H1 (cell line): ENCODE results near the gene FHIT. TPM values are rescaled to one million over a fixed set of nuclear protein-coding genes. Genes with fewer than 3 reads are reported as not detected.

Source experiments
- CTCF ChIA-PET: fragments of 300-600 bp; sonication (Branson Sonifier 250); formaldehyde crosslinking; loops from one replicate; lab custom pipeline; 2021; ENCODE audit not compliant: partially characterized antibody; lab: Charles Lee
- POLR2A ChIA-PET: fragments of 300-600 bp; sonication (Branson Sonifier 250); formaldehyde crosslinking; loops from one replicate; lab custom pipeline; 2021; ENCODE audit warnings: inconsistent platforms; ENCODE audit not compliant: partially characterized antibody; lab: Charles Lee
- DNase-seq, 2 experiments: peaks; one replicate each; pipeline versions ENCODE4 v3.0.0 to v3.0.0-alpha.2; 2010 to 2022; ENCODE audit warnings: low spot score in 2 of 2, low read depth in 1 of 2, mixed read lengths in 1 of 2
- FAIRE-seq: peaks from 2 replicates; lab custom pipeline; 2011; peaks lifted over from hg19 to GRCh38; lab: Jason Lieb, UNC
- H2AFZ ChIP-seq: 2 replicates; pipeline ENCODE4 v1.8.1; 2012; ENCODE audit warnings: low read length, inconsistent platforms
- H2AK5ac ChIP-seq: 2 replicates; pipeline ENCODE4 v1.6.1; 2013; ENCODE audit warnings: low read depth, low read length
- H2BK120ac ChIP-seq: replicated peaks from 2 replicates; pipeline ENCODE3; 2013; ENCODE audit warnings: low read depth, low read length, inconsistent platforms
- H2BK12ac ChIP-seq: 2 replicates; pipeline ENCODE4 v1.6.1; 2013; ENCODE audit warnings: low read depth, low read length
- H2BK15ac ChIP-seq: 2 replicates; pipeline ENCODE4 v1.6.1; 2013; ENCODE audit warnings: low read length
- H2BK20ac ChIP-seq: 2 replicates; pipeline ENCODE4 v1.6.1; 2013; ENCODE audit warnings: low read length
- H2BK5ac ChIP-seq: 2 replicates; pipeline ENCODE4 v1.6.1; 2013; ENCODE audit warnings: low read depth, low read length
- H3K14ac ChIP-seq: 2 replicates; pipeline ENCODE4 v1.6.1; 2013; ENCODE audit warnings: inconsistent platforms; ENCODE audit not compliant: insufficient read length
- H3K18ac ChIP-seq: 2 replicates; pipeline ENCODE4 v1.6.1; 2013; ENCODE audit warnings: low read length; ENCODE audit errors: extremely low read depth
- H3K23ac ChIP-seq: 2 replicates; pipeline ENCODE4 v1.6.1; 2013; ENCODE audit warnings: inconsistent platforms; ENCODE audit not compliant: insufficient read length
- H3K23me2 ChIP-seq: 2 replicates; pipeline ENCODE4 v1.6.1; 2013; ENCODE audit warnings: low read depth, low read length
- H3K27ac ChIP-seq: 2 replicates; pipeline ENCODE4 v1.6.1; 2011; ENCODE audit warnings: low read depth, low read length, inconsistent platforms
- H3K27me3 ChIP-seq, 4 experiments: replicated peaks in 1 of 4; 1 replicate in 1 of 4; 2 replicates in 3 of 4; pipeline versions ENCODE4 v1.6.1 to v1.8.1; 2011 to 2013; ENCODE audit warnings: low read length in 3 of 4, mild to moderate bottlenecking in 3 of 4, inconsistent platforms in 2 of 4, mixed read lengths in 2 of 4, moderate library complexity in 1 of 4; ENCODE audit not compliant: control insufficient read depth in 3 of 4, insufficient read depth in 3 of 4; ENCODE audit errors: extremely low read depth in 1 of 4
- H3K36me3 ChIP-seq, 4 experiments: 2 replicates each; pipeline versions ENCODE4 v1.6.1 to v1.8.1; 2011 to 2013; ENCODE audit warnings: mild to moderate bottlenecking in 4 of 4, low read length in 3 of 4, moderate library complexity in 2 of 4, control low read depth in 1 of 4, inconsistent platforms in 1 of 4; ENCODE audit not compliant: insufficient read depth in 4 of 4, control insufficient read depth in 2 of 4
- H3K4ac ChIP-seq: replicated peaks from 2 replicates; pipeline ENCODE3; 2013; ENCODE audit warnings: low read length, low read depth, mixed read lengths, inconsistent platforms; ENCODE audit not compliant: insufficient read length
- H3K4me1 ChIP-seq, 4 experiments: replicated peaks in 1 of 4; 1 replicate in 1 of 4; 2 replicates in 3 of 4; pipeline versions ENCODE4 v1.6.1 to v1.8.1; 2011 to 2013; ENCODE audit warnings: low read length in 3 of 4, inconsistent platforms in 2 of 4, mixed read lengths in 1 of 4; ENCODE audit not compliant: insufficient read depth in 4 of 4, control insufficient read depth in 3 of 4
- H3K4me2 ChIP-seq, 2 experiments: 2 replicates each; pipeline versions ENCODE4 v1.6.1 to v1.8.1; 2011 to 2013; ENCODE audit warnings: low read depth in 2 of 2, low read length in 2 of 2, control low read depth in 1 of 2, inconsistent platforms in 1 of 2, mild to moderate bottlenecking in 1 of 2; ENCODE audit not compliant: insufficient read depth in 1 of 2
- H3K4me3 ChIP-seq, 4 experiments: fragments of 200-600, 300-600 bp in 1 of 4; sonication (generic), shearing (Covaris generic), sonication (Bioruptor Twin) in 1 of 4; 2 replicates each; pipeline versions ENCODE4 v1.5.1 to v1.8.1; 2011 to 2016; ENCODE audit warnings: low read length in 4 of 4, low read depth in 3 of 4, control low read depth in 2 of 4, inconsistent platforms in 2 of 4, mild to moderate bottlenecking in 2 of 4, mixed read lengths in 1 of 4, moderate library complexity in 1 of 4; ENCODE audit not compliant: insufficient read depth in 2 of 4; ENCODE audit errors: extremely low read depth in 1 of 4
- H3K56ac ChIP-seq: replicated peaks from 2 replicates; pipeline ENCODE3; 2013; ENCODE audit warnings: low read depth, mild to moderate bottlenecking, mixed read lengths, low read length, inconsistent platforms; ENCODE audit not compliant: insufficient read length
- H3K79me1 ChIP-seq: 2 replicates; pipeline ENCODE4 v1.6.1; 2013; ENCODE audit warnings: low read depth, low read length, control low read depth
- H3K79me2 ChIP-seq, 2 experiments: 2 replicates each; pipeline versions ENCODE4 v1.6.1 to v1.8.1; 2012 to 2013; ENCODE audit warnings: low read length in 2 of 2, mild to moderate bottlenecking in 2 of 2, inconsistent platforms in 1 of 2; ENCODE audit not compliant: insufficient read depth in 2 of 2, control insufficient read depth in 1 of 2
- H3K9ac ChIP-seq, 4 experiments: replicated peaks in 1 of 4; 1 replicate in 1 of 4; 2 replicates in 3 of 4; pipeline versions ENCODE4 v1.6.1 to v1.8.1; 2011 to 2013; ENCODE audit warnings: low read depth in 3 of 4, low read length in 3 of 4, control low read depth in 2 of 4, mild to moderate bottlenecking in 2 of 4, moderate library complexity in 2 of 4, inconsistent platforms in 1 of 4; ENCODE audit errors: extremely low read depth in 1 of 4
- H3K9me3 ChIP-seq, 2 experiments: 2 replicates each; pipeline versions ENCODE4 v1.6.1 to v1.8.1; 2012 to 2013; ENCODE audit warnings: mild to moderate bottlenecking in 2 of 2, moderate library complexity in 2 of 2, control low read depth in 1 of 2, inconsistent platforms in 1 of 2, low read depth in 1 of 2, low read length in 1 of 2, mixed read lengths in 1 of 2; ENCODE audit not compliant: insufficient read depth in 2 of 2
- H4K20me1 ChIP-seq, 2 experiments: replicated peaks in 1 of 2; 2 replicates each; pipeline versions ENCODE3 to v1.8.1; 2011 to 2013; ENCODE audit warnings: inconsistent platforms in 2 of 2, low read length in 2 of 2, mild to moderate bottlenecking in 1 of 2; ENCODE audit not compliant: insufficient read depth in 2 of 2, control insufficient read depth in 1 of 2
- H4K5ac ChIP-seq: 2 replicates; pipeline ENCODE4 v1.6.1; 2013; ENCODE audit warnings: low read length, low read depth, mixed read lengths, inconsistent platforms; ENCODE audit not compliant: insufficient read length
- H4K8ac ChIP-seq: 2 replicates; pipeline ENCODE4 v1.8.0; 2013; ENCODE audit warnings: mild to moderate bottlenecking, moderate library complexity, low read length, inconsistent platforms; ENCODE audit not compliant: insufficient read depth; ENCODE audit errors: extremely low read depth
- H4K91ac ChIP-seq: replicated peaks from 2 replicates; pipeline ENCODE3; 2013; ENCODE audit warnings: low read length, mixed read lengths, inconsistent platforms; ENCODE audit not compliant: insufficient read length
- ATF3 ChIP-seq: IDR thresholded peaks from 2 replicates; pipeline ENCODE4 v1.6.1; 2011; ENCODE audit warnings: low read depth, mild to moderate bottlenecking, low read length; ENCODE audit not compliant: insufficient read depth
- CBX8 ChIP-seq: fragments of 300-800, 300-1000 bp; sonication (generic); IDR thresholded peaks from 2 replicates; pipeline ENCODE4 v1.7.1; 2016; ENCODE audit warnings: low read depth, low read length, borderline replicate concordance
- E2F6 ChIP-seq: IDR thresholded peaks from 2 replicates; pipeline ENCODE4 v1.6.1; 2012; ENCODE audit warnings: inconsistent platforms
- EP300 ChIP-seq, 2 experiments: IDR thresholded peaks; 1 replicate in 1 of 2; 2 replicates in 1 of 2; pipeline ENCODE4 v1.6.1; 2011 to 2012; ENCODE audit warnings: low read depth in 2 of 2, low read length in 2 of 2, mild to moderate bottlenecking in 2 of 2, borderline replicate concordance in 1 of 2, inconsistent platforms in 1 of 2, moderate library complexity in 1 of 2
- GTF2F1 ChIP-seq: IDR thresholded peaks from 2 replicates; pipeline ENCODE4 v1.6.1; 2012; ENCODE audit warnings: low read depth, low read length, improper control_type of control experiment, borderline replicate concordance
- KDM1A ChIP-seq: fragments of 200-600, 300-600 bp; sonication (generic); IDR thresholded peaks from 2 replicates; pipeline ENCODE4 v1.7.1; 2016; ENCODE audit warnings: mild to moderate bottlenecking, low read length, borderline replicate concordance
- MAFK ChIP-seq: IDR thresholded peaks from 2 replicates; pipeline ENCODE4 v1.6.1; 2012; ENCODE audit warnings: low read depth, mild to moderate bottlenecking, improper control_type of control experiment, low read length
- NANOG ChIP-seq: IDR thresholded peaks from 2 replicates; pipeline ENCODE4 v1.6.1; 2011; ENCODE audit warnings: low read length, low read depth, mild to moderate bottlenecking, inconsistent platforms; ENCODE audit not compliant: insufficient read depth, poor library complexity, severe bottlenecking
- NRF1 ChIP-seq: IDR thresholded peaks from 2 replicates; pipeline ENCODE4 v1.6.1; 2011; ENCODE audit warnings: mild to moderate bottlenecking, low read depth, low read length, improper control_type of control experiment
- RFX5 ChIP-seq: IDR thresholded peaks from 2 replicates; pipeline ENCODE4 v1.6.1; 2011; ENCODE audit warnings: low read depth, low read length, improper control_type of control experiment, borderline replicate concordance
- SIN3A ChIP-seq, 2 experiments: IDR thresholded peaks in 1 of 2; conservative IDR thresholded peaks in 1 of 2; 2 replicates each; pipeline ENCODE4 v1.6.1; 2011 to 2012; ENCODE audit warnings: low read length in 2 of 2, improper control_type of control experiment in 1 of 2, low read depth in 1 of 2, mild to moderate bottlenecking in 1 of 2
- SP1 ChIP-seq: IDR thresholded peaks from 2 replicates; pipeline ENCODE4 v1.6.1; 2011; ENCODE audit warnings: low read depth, low read length
- SP4 ChIP-seq: IDR thresholded peaks from 2 replicates; pipeline ENCODE4 v1.6.1; 2012; ENCODE audit warnings: low read length, inconsistent platforms
- TAF1 ChIP-seq: IDR thresholded peaks from 2 replicates; pipeline ENCODE4 v1.6.1; 2011; ENCODE audit warnings: mild to moderate bottlenecking, low read depth, low read length
- YY1 ChIP-seq: IDR thresholded peaks from 2 replicates; pipeline ENCODE4 v1.6.1; 2011; ENCODE audit warnings: low read depth, mild to moderate bottlenecking, low read length
- polyA plus RNA-seq, 7 experiments: library from polyadenylated mRNA; depleted of rRNA in 3 of 7; stranded (reverse) in 5 of 7; unstranded in 2 of 7; fragments of >200 nt in 5 of 7; fragments of 200-250 nt in 2 of 7; gene quantifications; 1 replicate in 5 of 7; 2 replicates in 1 of 7; 4 replicates in 1 of 7; pipeline versions ENCODE4 v1.2.1 to v1.2.3, GENCODE V29; 2011 to 2013; ENCODE audit warnings: missing spikeins in 2 of 7, mixed read lengths in 2 of 7
- total RNA-seq: library from RNA; stranded (reverse); fragmentation: NEBNext Ultra II Directional; extraction: Animal tissue kit (Norgen Biotek cat#: 25700); gene quantifications from 2 replicates; pipeline ENCODE4 v1.2.1, GENCODE V29; 2021

The FHIT gene
- total and polyA plus RNA-seq, 2 of the 8 experiments (the other 6 are each of a cell fraction or from before 2014, with no cell fraction given): 1.2 to 3.2 TPM

GRCh38 chr3:60364475-60364874 lies 886.8 kb downstream of the FHIT start:
- Histone ChIP-seq H3K9me3 (no peaks in the 10 kb centered on the region), H2BK12ac (no peak overlapping the region), H4K8ac (no peak overlapping the region), H3K56ac (no peak overlapping the region), H3K18ac (no peak overlapping the region), H3K36me3 (no peaks in the 10 kb centered on the region), H3K79me2 (no peaks in the 10 kb centered on the region), H2BK5ac (no peak overlapping the region), H3K23ac (no peak overlapping the region), H2AK5ac (no peak overlapping the region), H2BK15ac (no peak overlapping the region), H3K4me2 (no peak overlapping the region), H2BK20ac (no peak overlapping the region), H3K4ac (no peak overlapping the region), H3K4me3 (no peak overlapping the region), H3K4me1 (no peaks in the 10 kb centered on the region), H3K23me2 (no peaks in the 10 kb centered on the region), H2BK120ac (no peak overlapping the region), H3K27ac (no peak overlapping the region), H3K14ac (no peak overlapping the region), H4K5ac (no peak overlapping the region), H2AFZ (no peak overlapping the region), H3K9ac (no peak overlapping the region), H3K79me1 (no peaks in the 10 kb centered on the region), H3K27me3 (no peaks in the 10 kb centered on the region), H4K91ac (no peak overlapping the region), H4K20me1 (no peaks in the 10 kb centered on the region)
- FAIRE-seq (no peak), DNase-seq (no peak)
- ChIA-PET CTCF (no interaction called here), POLR2A (no interaction called here)
- no peak for TF ChIP-seq TAF1
- no peak for TF ChIP-seq SP4
- no peak for TF ChIP-seq NANOG
- TF ChIP-seq RFX5: no peak
- no peak for TF ChIP-seq E2F6
- TF ChIP-seq MAFK: no peak
- no peak for TF ChIP-seq YY1
- no peak for TF ChIP-seq KDM1A
- TF ChIP-seq SIN3A (conservative IDR thresholded peaks at IDR 0.05 in 1 of 2, IDR thresholded peaks at IDR 0.05 in 1 of 2; ENCODE audit: low read depth in 1 of 2, low read length in 2 of 2): no peak
- TF ChIP-seq GTF2F1: no peak
- TF ChIP-seq SP1: no peak
- TF ChIP-seq CBX8: no peak
- TF ChIP-seq NRF1: no peak
- no peak for TF ChIP-seq ATF3
- TF ChIP-seq EP300 (IDR thresholded peaks at IDR 0.05; ENCODE audit: borderline replicate concordance in 1 of 2, low read depth in 2 of 2, low read length in 2 of 2): no peak
